Forelimb muscle (tissue), 1 donor: ENCODE measurements around the gene GUSB. TPM values are rescaled to one million over a fixed set of nuclear protein-coding genes. Genes with fewer than 3 reads are reported as not detected.

Experiments
- DNase-seq: peaks from one replicate; pipeline ENCODE4 v3.0.0-alpha.2; 2013; ENCODE audit warnings: low read depth
- polyA plus RNA-seq: library from polyadenylated mRNA; unstranded; fragments of 120-200 nt; gene quantifications from one replicate; pipeline ENCODE4 v1.2.1, GENCODE V29; 2013; ENCODE audit not compliant: insufficient read length

Gene GUSB
- polyA plus RNA-seq, 1 donor: 33.4 TPM

GRCh38 chr7:65931685-65932084 is 50.3 kb downstream of the GUSB start:
- no peak for DNase-seq

- DNase-seq: no peak
Observed at GRCh38 chr7:65927489-65928448, 54.2 kb downstream of the GUSB start.

DNA sequence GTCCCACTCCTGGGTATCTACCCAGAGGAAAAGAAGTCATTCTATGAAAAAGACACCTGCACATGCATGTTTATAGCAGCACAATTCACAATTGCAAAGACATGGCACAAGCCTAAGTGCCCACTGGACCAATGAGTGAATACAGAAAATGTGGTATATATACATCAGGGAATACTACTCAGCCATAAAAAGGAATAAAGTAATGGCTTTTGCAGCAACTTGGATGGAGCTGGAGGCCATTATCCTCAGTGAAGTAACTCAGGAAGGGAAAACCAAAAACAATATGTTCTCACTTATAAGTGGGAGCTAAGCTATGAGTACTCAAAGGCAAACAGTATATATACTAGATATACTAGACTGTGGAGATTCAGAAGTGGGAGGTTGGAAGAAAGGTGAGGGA is 55.4 kb downstream of the GUSB start:
- DNase-seq: no peak

GRCh38 chr7:65925040-65925439 is 57.0 kb downstream of the GUSB start:
- DNase-seq: no peak

GRCh38 chr7:65924193-65924592 is 57.8 kb downstream of the GUSB start:
- no peak for DNase-seq

DNA sequence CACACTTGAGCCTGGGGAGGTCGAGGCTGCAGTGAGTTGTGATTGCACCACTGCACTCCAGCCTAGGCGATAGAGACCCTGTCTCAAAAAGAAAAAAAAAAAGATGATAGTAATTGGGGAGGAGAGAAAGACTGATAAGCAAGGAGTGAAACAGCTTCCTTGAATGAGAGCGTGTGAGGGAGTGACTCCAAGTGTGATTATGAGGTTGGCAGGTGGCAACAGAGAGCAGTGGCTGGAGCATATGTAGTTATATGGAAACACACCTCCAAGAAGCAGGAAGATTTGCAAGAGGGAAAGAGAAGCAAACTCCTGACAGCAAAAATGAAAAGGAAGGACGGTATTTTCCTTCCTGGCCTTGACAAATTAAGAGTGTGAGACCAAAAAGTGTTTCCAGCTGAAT is 58.7 kb downstream of the GUSB start:
- no peak for DNase-seq

DNA sequence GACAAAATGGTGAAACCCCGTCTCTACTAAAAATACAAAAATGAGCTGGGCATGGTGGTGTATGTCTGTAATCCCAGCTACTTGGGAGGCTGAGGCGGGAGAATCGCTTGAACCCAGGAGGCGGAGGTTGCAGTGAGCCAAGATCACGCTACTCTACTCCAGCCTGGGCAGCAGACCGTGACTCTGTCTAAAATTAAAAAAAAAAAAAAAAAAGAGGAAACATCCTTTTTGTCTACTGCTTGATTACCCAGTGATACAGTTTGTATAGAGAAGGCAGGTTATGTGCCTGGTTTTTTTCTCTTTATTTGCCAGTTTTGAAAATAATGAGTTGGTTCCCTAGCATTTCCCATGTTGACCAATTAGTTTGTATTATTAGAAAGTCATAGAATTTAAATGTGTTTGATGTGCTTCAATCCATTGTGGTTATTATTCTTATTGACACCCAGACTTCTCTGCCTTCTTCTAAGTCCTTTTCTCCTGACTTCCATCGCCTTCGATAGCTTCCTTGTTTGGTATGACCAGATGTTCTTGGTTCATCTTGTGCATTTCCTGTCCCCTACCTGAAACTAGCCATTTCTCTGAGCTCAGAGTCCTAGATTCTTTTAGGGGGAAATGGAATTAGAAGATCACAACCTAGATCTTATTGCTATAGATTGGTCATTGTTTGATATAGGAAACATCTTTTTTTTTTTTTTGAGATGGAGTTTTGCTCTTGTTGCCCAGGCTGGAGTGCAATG is 65.9 kb downstream of the GUSB start:
- no peak for DNase-seq

DNA sequence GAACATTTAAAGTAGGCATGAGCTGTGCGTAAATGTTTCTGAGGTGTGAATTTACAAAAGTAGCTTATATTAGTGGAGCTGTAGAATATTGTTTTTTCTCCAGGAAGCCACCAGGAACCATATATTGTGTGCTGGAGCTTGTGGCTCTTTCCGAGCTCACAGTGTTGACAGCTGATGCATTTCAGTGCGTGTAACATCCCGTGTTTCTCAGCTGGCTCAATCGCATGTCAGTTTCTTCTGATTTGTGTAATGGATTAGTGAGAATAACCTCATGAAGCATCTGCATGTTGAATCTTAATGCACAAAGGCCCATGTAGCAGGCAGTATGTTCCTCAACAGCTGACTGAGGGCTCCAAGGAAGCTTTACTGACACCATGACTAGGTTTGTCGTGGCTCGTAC is 69.8 kb downstream of the GUSB start:
- no peak for DNase-seq

Other genes with a start within 250 kb of the GUSB start
- gene VKORC1L1, start 109.1 kb downstream of the GUSB start, polyA plus RNA-seq: 18.6 TPM
- gene ASL, start 93.6 kb upstream of the GUSB start, polyA plus RNA-seq: 9.2 TPM
- gene CRCP, start 132.6 kb upstream of the GUSB start, polyA plus RNA-seq: 21.5 TPM
- 12.0 TPM for gene TPST1, start 223.1 kb upstream of the GUSB start, polyA plus RNA-seq